ENCODE results near the gene RNF114.

DNA sequence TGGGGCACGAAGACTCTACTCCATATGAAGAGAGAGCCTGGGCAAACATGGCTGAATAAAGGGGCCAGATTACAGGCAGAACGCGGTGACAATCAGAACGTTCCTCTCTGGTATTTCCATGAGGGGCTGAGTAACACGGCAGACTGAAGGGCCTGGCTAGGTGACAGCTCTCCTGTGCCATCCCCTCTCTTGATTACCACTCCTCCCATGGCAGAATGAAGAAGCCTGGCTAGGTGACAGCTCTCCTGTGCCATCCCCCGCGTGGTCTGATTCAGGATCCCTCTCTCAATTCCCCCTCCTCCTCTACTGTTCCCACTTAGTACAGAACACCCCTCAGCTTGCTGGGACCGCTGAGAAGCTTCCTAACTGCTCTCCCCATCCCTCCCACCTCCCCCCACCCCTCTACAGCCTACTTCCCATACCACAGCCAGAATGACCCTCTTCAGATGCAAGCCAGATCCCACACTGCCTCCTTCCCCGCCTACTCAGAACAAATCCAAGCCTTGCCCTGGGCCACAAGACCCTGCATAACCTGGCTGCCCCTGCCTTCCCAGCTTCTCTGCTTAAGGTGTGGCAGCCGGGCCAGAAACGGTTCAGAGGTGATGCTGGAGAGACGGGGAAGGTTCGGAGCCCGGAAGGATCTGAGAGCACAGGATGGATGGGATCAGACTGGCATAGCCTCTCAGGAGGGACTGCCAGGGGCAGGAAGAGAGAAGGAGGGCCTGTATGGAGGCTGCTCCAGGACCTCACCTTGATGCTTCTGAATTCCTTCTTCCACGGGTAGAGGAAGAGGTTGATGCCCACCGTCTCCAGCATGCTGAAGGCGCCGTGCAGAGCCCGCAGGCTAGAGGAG, 28.6 kb upstream of the RNF114 start:
- TF ChIP-seq, protein P1, sequence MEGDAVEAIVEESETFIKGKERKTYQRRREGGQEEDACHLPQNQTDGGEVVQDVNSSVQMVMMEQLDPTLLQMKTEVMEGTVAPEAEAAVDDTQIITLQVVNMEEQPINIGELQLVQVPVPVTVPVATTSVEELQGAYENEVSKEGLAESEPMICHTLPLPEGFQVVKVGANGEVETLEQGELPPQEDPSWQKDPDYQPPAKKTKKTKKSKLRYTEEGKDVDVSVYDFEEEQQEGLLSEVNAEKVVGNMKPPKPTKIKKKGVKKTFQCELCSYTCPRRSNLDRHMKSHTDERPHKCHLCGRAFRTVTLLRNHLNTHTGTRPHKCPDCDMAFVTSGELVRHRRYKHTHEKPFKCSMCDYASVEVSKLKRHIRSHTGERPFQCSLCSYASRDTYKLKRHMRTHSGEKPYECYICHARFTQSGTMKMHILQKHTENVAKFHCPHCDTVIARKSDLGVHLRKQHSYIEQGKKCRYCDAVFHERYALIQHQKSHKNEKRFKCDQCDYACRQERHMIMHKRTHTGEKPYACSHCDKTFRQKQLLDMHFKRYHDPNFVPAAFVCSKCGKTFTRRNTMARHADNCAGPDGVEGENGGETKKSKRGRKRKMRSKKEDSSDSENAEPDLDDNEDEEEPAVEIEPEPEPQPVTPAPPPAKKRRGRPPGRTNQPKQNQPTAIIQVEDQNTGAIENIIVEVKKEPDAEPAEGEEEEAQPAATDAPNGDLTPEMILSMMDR (optimal IDR thresholded peaks at IDR 0.05 in 1 of 3, IDR thresholded peaks at IDR 0.05 in 1 of 3, conservative IDR thresholded peaks at IDR 0.05 in 1 of 3; ENCODE audit: extremely low read depth in 1 of 3, insufficient read depth in 2 of 3, low read length in 3 of 3) = no peak
- no peak for TF ChIP-seq EZH2 (IDR thresholded peaks at IDR 0.05; ENCODE audit: low read length)
